Endodermal cell (in vitro differentiated cells): ENCODE data around the gene VILL. TPM values are rescaled to one million over a fixed set of nuclear protein-coding genes. Genes with fewer than 3 reads are reported as not detected.
A peak's percentile ranks its signal among the peaks of the same experiment; 100 is the strongest.

ENCODE experiments used
- DNase-seq: peaks from one replicate; pipeline ENCODE4 v3.0.0-alpha.2; 2017
- H3K27ac ChIP-seq: 2 replicates; pipeline ENCODE4 v1.5.1; 2013; ENCODE audit warnings: mild to moderate bottlenecking, low read depth, low read length, moderate library complexity
- H3K27me3 ChIP-seq: 2 replicates; pipeline ENCODE4 v1.6.1; 2013; ENCODE audit warnings: mild to moderate bottlenecking, low read length, moderate library complexity; ENCODE audit not compliant: insufficient read depth, control insufficient read depth, poor library complexity, severe bottlenecking
- H3K36me3 ChIP-seq: 2 replicates; pipeline ENCODE4 v1.7.0; 2013; ENCODE audit warnings: mild to moderate bottlenecking, low read length, moderate library complexity; ENCODE audit not compliant: control insufficient read depth, insufficient read depth
- H3K4me1 ChIP-seq: one replicate; pipeline ENCODE4 v1.7.0; 2013; ENCODE audit warnings: low read length; ENCODE audit not compliant: control insufficient read depth, insufficient read depth
- H3K4me3 ChIP-seq: 2 replicates; pipeline ENCODE4 v1.5.1; 2013; ENCODE audit warnings: mild to moderate bottlenecking, low read length, moderate library complexity
- H3K9ac ChIP-seq: 2 replicates; pipeline ENCODE4 v1.6.1; 2013; ENCODE audit warnings: mild to moderate bottlenecking, low read length, moderate library complexity; ENCODE audit not compliant: poor library complexity, severe bottlenecking; ENCODE audit errors: extremely low read depth
- H3K9me3 ChIP-seq: 2 replicates; pipeline ENCODE4 v1.6.1; 2013; ENCODE audit warnings: mild to moderate bottlenecking, low read length, moderate library complexity; ENCODE audit not compliant: control insufficient read depth
- H3K27ac Mint-ChIP-seq: 2 replicates; pipeline ENCODE4 v1.8.0; 2020; ENCODE audit warnings: mixed read lengths
- H3K27me3 Mint-ChIP-seq: 2 replicates; pipeline ENCODE4 v1.8.0; 2021; ENCODE audit warnings: mild to moderate bottlenecking, mixed read lengths; ENCODE audit not compliant: insufficient read depth
- H3K36me3 Mint-ChIP-seq: 2 replicates; pipeline ENCODE4 v1.8.0; 2020; ENCODE audit warnings: low read depth, mixed read lengths
- H3K4me1 Mint-ChIP-seq: 2 replicates; pipeline ENCODE4 v1.8.0; 2020; ENCODE audit warnings: mixed read lengths
- H3K4me3 Mint-ChIP-seq: 2 replicates; pipeline ENCODE4 v1.8.0; 2020; ENCODE audit warnings: mild to moderate bottlenecking, moderate library complexity, mixed read lengths
- H3K9me3 Mint-ChIP-seq: 2 replicates; pipeline ENCODE4 v1.8.0; 2020; ENCODE audit warnings: mild to moderate bottlenecking, mixed read lengths
- WGBS, 2 experiments: methylation state at CpG; one replicate each; pipeline versions ENCODE4 v1.1.5 to v1.1.7; 2013; ENCODE audit warnings: missing lambda C conversion rate in 2 of 2, mixed read lengths in 1 of 2; ENCODE audit not compliant: insufficient coverage in 1 of 2, insufficient read length in 1 of 2; 5-methylcytosine and 5-hydroxymethylcytosine counted together
- total RNA-seq, 2 donors: library from RNA; stranded (reverse); fragmentation: NEBNext Ultra II Directional in 1 of 2; extraction: Animal tissue kit (Norgen Biotek cat#: 25700) in 1 of 2; gene quantifications; 2 replicates in 1 of 2; 3 replicates in 1 of 2; pipeline ENCODE4 v1.2.1, GENCODE V29; 2021
- TF ChIP-seq, protein P1 (sequence below): fragments of 200-600 bp; sonication (generic); conservative IDR thresholded peaks from 2 replicates; pipeline ENCODE4 v1.5.0; 2021; ENCODE audit warnings: antibody characterized with exemption, mild to moderate bottlenecking

The VILL gene
- total RNA-seq, 2 donors from 2014 or later = 16.0 to 21.3 TPM

DNA sequence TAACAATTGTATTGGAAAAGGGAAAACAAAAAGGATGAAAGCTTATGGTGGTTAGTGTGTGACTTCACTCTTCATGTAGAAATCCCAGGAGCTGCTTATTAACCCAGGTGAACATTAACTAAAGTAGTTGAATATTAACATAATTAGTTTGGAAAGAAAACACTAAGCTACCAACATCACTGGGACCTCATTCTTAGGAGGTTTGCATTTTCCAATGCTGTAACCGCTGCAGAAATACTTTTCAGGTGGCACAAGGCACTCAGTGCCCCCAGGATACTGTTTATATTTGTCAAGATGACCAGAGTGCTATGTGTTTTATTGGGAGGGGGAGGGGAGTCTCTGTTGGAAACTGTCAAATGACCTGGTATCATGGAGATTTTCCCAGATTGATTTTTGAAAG is 25.9 kb upstream of the VILL start:
- Mint-ChIP-seq H3K4me1 (peaks cover 19% of the 10 kb centered on the region), H3K27ac (no peak overlapping the region), H3K4me3 (peak overlapping the region; percentile 4), H3K36me3 (peaks cover 2% of the 10 kb centered on the region), H3K9me3 (no peaks in the 10 kb centered on the region), H3K27me3 (no peaks in the 10 kb centered on the region)
- Histone ChIP-seq H3K27ac (no peak overlapping the region), H3K9me3 (no peaks in the 10 kb centered on the region), H3K27me3 (no peaks in the 10 kb centered on the region), H3K36me3 (no peaks in the 10 kb centered on the region), H3K4me3 (no peak overlapping the region), H3K9ac (no peak overlapping the region), H3K4me1 (no peaks in the 10 kb centered on the region)
- DNase-seq = no peak
- TF ChIP-seq, protein P1, sequence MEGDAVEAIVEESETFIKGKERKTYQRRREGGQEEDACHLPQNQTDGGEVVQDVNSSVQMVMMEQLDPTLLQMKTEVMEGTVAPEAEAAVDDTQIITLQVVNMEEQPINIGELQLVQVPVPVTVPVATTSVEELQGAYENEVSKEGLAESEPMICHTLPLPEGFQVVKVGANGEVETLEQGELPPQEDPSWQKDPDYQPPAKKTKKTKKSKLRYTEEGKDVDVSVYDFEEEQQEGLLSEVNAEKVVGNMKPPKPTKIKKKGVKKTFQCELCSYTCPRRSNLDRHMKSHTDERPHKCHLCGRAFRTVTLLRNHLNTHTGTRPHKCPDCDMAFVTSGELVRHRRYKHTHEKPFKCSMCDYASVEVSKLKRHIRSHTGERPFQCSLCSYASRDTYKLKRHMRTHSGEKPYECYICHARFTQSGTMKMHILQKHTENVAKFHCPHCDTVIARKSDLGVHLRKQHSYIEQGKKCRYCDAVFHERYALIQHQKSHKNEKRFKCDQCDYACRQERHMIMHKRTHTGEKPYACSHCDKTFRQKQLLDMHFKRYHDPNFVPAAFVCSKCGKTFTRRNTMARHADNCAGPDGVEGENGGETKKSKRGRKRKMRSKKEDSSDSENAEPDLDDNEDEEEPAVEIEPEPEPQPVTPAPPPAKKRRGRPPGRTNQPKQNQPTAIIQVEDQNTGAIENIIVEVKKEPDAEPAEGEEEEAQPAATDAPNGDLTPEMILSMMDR = no peak
- WGBS, 2 experiments = 86% methylated on average over 1 of the region's 1 CpG; no CpG with 5 or more reads in 1 of the 2 experiments

DNA sequence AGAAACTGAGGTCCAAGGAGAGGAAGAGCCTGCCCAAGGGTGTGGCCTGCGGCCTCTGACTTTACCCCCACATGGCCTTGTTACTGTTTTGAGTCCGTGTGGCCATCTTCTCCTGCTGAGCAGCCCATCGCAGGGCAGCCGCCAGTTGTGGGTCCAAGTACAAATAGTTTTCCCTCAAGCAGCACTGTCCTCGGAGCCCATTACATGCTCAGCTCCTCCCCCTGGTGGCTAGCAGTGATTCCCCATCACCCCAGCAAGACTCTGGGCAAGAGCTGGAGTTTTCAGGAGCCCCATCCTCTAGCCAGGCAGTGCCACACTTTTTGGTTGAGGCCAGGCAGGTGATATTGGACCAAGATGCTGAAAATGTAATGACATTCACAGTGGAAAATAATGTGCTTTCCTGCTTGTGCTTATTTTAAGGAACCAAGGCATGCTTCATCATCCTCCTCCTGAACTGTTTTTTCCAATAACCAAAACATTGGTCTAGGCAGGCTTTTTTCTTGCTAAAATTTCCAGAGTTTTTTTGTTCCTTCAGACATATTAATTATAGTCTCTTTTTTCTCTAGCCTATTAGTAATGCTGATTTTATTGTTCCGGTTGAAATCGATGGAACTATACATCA is 23.2 kb upstream of the VILL start:
- peaks cover 16% of the 10 kb centered on the region for H3K4me1 Mint-ChIP-seq
- no peaks in the 10 kb centered on the region for H3K27me3 Mint-ChIP-seq
- peak; percentile 93 for DNase-seq
- H3K36me3 Mint-ChIP-seq = peaks cover 2% of the 10 kb centered on the region
- WGBS, 2 experiments = 50 to 62% methylated on average over 1 to 7 of the region's 7 CpGs
- no peak overlapping the region for H3K9ac ChIP-seq
- H3K36me3 ChIP-seq = no peaks in the 10 kb centered on the region
- H3K4me1 ChIP-seq = no peaks in the 10 kb centered on the region
- H3K4me3 Mint-ChIP-seq = no peak overlapping the region
- H3K27me3 ChIP-seq = no peaks in the 10 kb centered on the region
- no peaks in the 10 kb centered on the region for H3K9me3 ChIP-seq
- H3K27ac ChIP-seq = no peak overlapping the region
- no peak overlapping the region for H3K4me3 ChIP-seq
- H3K27ac Mint-ChIP-seq = no peak overlapping the region
- no peaks in the 10 kb centered on the region for H3K9me3 Mint-ChIP-seq
- TF ChIP-seq, protein P1 = peak; percentile 93

DNA sequence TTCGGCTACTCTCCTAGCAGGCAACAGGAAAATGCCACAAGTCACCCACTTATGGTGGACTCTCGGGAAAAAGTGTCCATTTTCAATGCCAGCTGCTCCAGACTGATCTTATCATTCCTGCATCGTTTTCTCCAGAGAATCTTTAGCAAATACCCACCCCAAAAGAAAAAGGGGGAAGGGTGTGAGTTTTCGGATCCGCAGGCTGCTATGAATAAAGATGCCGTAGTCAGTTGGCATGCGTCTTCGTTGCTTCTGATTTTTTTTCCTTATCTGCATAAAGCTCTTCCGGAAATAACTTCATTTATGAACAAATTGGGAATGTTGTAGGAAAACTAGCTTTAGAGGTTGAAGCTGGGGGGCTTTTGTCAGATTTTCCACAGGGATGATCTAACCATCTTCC is 22.4 kb upstream of the VILL start:
- Mint-ChIP-seq H3K9me3 (no peaks in the 10 kb centered on the region), H3K27ac (no peak overlapping the region), H3K4me3 (no peak overlapping the region), H3K27me3 (no peaks in the 10 kb centered on the region), H3K36me3 (peaks cover 2% of the 10 kb centered on the region), H3K4me1 (peaks cover 14% of the 10 kb centered on the region)
- Histone ChIP-seq H3K36me3 (no peaks in the 10 kb centered on the region), H3K9ac (no peak overlapping the region), H3K27me3 (no peaks in the 10 kb centered on the region), H3K4me1 (no peaks in the 10 kb centered on the region), H3K4me3 (no peak overlapping the region), H3K9me3 (no peaks in the 10 kb centered on the region), H3K27ac (no peak overlapping the region)
- TF ChIP-seq, protein P1 = no peak
- no peak for DNase-seq
- 92 to 93% methylated on average over 8 to 9 of the region's 9 CpGs for WGBS, 2 experiments
